Anterior cingulate cortex (tissue), 58 donors: ENCODE results near the gene NAT14.

Source experiments
- DNase-seq, 58 donors: peaks; one replicate each; lab custom pipeline; 2025; lab: John Stamatoyannopoulos, UW

NAT14 gene

GRCh38 chr19:55483706-55484592, 1.0 kb upstream of the NAT14 start:
- no peak for DNase-seq

- DNase-seq = peak in 1 of 58 donors; percentile 28
These were observed 537 bp downstream of the NAT14 start for GRCh38 chr19:55485439-55486011.

DNA sequence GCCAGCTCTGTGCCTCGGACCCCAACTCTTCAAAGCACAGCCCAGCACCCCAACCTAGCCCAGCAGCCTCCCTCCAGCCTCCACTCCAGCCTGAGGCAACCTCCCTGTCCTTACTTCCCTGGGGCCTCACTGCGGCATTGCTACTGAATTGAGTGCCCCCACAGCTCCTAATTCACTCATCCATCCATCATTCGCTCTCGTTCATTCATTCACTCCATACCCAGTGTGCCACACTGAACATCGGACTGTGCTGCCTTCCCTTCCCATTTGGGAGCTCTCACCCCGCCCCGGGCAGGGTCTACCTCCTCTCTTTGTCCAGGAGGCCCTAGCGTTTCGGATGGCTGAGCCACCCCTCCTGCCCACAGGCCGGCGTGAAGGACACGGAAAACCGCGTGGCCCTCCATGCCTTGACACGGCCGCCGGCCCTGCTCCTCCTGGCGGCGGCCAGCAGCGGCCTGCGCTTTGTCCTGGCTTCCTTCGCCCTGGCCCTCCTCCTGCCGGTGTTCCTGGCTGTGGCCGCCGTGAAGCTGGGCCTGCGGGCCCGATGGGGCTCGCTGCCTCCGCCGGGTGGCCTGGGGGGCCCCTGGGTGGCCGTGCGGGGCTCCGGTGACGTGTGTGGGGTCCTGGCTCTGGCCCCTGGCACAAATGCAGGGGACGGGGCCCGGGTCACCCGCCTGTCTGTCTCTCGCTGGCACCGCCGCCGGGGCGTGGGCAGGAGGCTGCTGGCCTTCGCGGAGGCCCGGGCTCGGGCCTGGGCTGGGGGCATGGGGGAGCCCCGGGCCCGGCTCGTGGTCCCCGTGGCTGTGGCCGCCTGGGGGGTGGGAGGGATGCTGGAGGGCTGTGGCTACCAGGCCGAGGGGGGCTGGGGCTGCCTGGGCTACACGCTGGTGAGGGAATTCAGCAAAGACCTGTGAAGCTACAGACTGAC, 1.3 kb downstream of the NAT14 start:
- DNase-seq = no peak

- DNase-seq = peak in 7 of 58 donors; percentile 5 to 53 (median 31)
These were observed 2.3 kb downstream of the NAT14 start for GRCh38 chr19:55486971-55487923.

- DNase-seq = peak in 20 of 58 donors; percentile 9 to 51 (median 30)
These were observed 3.1 kb downstream of the NAT14 start, which contains the start of gene SSC5D for GRCh38 chr19:55487924-55488687. Gene SSC5D, plus strand, starts transcription at chr19:55488436. Its CDS starts 154 bp downstream, at chr19:55488590.

DNA sequence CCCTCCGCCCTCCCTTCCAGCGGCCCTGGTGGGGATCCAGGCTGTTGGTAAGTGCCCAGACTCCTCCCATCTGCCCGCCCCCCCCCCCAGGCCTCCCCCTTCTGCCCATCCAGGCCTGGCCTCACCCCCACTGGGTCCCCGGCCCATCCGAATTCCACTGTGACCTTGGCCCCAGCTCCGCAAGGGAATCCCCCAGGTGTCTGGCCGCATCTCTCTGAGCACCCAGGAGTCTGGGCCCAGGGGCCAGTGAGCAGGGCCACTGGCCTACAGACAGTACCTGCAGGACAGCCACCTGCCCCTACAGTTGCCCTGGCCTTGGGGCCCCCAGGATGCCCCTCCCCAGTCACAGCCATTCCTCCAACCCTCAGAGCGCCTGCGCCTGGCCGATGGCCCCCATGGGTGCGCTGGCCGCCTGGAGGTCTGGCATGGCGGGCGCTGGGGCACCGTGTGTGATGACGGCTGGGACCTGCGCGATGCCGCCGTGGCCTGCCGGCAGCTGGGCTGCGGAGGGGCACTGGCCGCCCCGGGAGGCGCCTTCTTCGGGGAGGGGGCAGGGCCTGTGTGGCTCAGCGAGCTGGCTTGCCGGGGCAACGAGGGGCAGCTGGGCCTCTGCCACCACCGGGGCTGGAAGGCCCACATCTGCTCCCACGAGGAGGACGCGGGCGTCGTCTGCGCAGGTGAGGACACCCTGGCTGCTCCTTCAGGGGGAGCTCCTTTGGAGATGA, 4.2 kb downstream of the NAT14 start:
- DNase-seq = no peak

DNA sequence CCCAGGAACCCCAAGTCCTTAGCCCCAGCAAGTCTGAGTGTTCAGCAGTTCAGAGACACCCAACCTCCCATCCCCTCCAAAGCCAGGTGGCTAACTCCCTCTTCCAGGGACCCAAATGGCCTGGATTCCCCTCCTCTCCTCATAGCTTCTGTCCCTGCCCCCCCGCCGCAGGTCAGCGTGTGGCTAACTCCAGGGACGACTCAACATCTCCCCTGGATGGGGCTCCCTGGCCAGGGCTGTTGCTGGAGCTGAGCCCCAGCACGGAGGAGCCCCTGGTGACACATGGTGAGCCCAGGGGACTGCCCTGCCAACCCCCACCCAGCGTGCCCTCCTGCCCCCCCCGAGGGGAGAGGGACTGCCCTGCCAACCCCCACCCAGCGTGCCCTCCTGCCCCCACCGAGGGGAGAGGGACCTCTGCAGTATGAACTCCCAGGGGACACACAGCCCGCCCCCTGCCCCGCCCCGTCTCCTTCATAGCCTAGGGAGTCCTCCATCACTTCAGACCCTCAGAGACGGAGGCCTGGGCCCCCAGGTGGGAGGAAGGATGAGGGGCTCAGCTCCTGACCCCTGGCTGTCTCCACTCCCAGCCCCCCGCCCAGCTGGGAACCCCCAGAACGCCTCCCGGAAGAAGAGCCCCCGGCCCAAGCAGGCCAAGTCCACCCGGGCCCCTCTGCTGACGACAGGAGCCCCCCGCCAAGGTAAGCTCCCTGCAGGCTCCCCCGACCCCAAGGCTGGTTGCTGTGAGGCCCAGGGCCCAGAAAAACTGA, 4.9 kb downstream of the NAT14 start:
- no peak for DNase-seq

DNA sequence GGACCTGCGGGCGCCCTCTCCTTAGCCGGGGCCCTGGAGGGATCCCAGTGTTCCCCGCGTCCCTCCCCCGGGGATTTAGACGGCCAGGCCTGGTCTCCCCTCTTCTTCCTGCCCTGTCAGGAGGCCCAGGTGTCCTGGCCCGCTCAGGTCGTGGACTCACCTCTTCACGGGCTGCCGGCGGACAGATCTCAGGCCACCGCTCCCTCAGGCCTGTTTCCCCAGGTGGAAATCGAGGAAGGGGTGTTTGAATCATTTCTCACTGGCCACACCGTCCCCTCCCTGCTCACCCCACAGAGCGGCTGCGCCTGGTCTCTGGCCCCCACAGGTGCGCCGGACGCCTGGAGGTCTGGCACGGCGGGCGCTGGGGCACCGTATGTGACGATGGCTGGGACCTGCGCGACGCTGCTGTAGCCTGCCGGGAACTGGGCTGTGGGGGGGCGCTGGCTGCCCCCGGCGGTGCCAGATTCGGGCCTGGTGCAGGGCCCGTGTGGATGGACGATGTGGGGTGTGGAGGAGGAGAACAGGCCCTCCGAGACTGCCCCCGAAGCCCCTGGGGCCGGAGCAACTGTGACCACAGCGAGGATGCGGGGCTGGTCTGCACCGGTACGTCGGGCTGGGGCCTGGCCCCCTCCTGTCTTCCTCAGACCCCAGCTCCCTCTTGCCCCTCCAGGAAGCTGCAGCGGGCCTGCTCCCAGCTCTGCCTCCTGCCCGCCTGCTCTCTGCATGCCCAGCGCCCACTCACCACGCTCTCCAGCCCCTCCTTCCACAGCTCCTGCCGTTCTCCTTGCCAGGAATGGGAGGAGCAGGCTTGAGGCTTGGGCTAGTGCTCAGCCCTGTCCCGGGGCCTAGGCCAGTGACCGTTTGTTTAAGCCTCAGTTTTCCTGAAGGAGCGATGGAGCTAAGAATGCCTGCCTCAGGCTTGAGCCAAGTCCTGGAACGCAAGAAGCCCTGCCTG, 5.8 kb downstream of the NAT14 start:
- DNase-seq = no peak

- DNase-seq = no peak
These were observed 6.8 kb downstream of the NAT14 start for GRCh38 chr19:55491546-55492360.

DNA sequence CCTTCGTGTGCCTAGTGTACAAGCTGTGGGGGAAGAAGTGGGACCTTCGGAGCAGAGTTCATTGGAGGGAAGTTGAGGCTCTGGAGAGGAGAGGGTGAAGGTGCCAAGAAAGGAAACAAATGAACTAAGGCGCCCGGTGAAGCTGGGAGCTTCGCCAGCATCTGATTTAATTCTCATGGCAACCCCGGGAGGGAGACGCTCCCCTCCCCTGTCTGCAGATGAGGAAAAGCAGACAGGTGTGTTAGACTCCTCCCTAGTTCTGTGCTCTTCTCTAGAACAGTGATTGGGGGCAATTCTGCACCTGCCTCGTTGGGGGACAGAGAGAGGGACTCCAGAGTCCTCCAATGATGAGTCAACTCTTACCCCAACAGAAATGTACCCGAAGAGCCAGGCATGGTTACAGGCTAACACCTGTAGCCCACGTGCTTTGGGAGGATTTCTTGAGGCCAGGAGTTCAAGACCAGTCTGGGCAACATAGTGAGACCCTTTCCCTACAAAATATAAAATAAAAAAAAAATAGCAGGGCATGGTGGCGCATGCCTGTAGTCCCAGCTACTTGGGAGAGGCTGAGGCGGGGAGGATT, 7.5 kb downstream of the NAT14 start:
- DNase-seq = no peak

DNA sequence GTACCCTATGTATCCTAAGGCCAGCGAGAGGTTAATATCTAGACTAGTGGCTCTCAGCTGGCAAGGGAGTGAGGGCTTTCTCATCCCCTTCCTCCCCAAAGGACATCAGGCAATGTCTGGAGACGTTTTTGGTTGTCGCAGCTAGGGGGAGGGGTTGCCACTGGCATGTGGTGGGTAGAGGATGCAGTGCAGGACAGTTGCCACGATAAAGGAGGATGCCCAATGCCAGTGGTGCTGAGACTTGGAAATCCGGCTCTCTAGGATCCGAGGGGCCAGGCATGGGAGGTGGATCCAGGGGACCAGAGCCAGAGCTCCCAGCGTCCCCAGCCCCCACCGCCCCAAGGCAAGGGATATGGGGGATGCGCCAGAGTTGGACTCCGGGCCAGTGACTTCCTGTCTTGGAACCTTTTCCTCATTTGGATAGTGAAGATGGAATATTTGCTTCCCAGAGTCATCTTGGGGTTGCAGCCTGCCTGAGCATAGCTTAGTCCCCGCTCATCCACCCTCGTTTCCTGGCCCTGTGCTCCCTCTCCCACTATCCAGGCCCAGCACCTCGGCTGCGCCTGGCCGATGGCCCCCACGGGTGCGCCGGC, 8.2 kb downstream of the NAT14 start:
- DNase-seq = no peak

GRCh38 chr19:55493645-55494171, 8.7 kb downstream of the NAT14 start:
- DNase-seq = no peak

GRCh38 chr19:55494172-55494761, 9.3 kb downstream of the NAT14 start:
- peak in 1 of 58 donors; percentile 33 for DNase-seq
